HepG2 (cell line): ENCODE data around the gene SLA2. TPM values are rescaled to one million over a fixed set of nuclear protein-coding genes. Genes with fewer than 3 reads are reported as not detected.

ENCODE experiments used
- ATF7-NPFF ChIP-seq: sonication (generic); formaldehyde crosslinking; IDR thresholded peaks from 2 replicates; pipeline ENCODE4 v1.8.1; 2023; ENCODE audit warnings: mild to moderate bottlenecking, low read depth, missing genetic modification reagents, moderate library complexity
- CAMTA2 ChIP-seq: sonication (generic); formaldehyde crosslinking; IDR thresholded peaks from 2 replicates; pipeline ENCODE4 v1.4.0; 2020; ENCODE audit warnings: mild to moderate bottlenecking, missing genetic modification reagents, borderline replicate concordance
- ETV5 ChIP-seq: IDR thresholded peaks from 2 replicates; pipeline ENCODE4 v1.6.1; 2018; ENCODE audit warnings: missing biosample characterization, missing genetic modification reagents, inconsistent platforms, borderline replicate concordance
- FOXA3 ChIP-seq: IDR thresholded peaks from 2 replicates; pipeline ENCODE4 v1.6.1; 2016; ENCODE audit warnings: missing genetic modification reagents, missing compliant biosample characterization
- GRHL1 ChIP-seq: sonication (generic); formaldehyde crosslinking; conservative IDR thresholded peaks from 2 replicates; pipeline ENCODE4 v1.8.0; 2022; ENCODE audit warnings: missing genetic modification reagents
- MEF2D ChIP-seq: sonication (generic); formaldehyde crosslinking; IDR thresholded peaks from 2 replicates; pipeline ENCODE4 v1.5.1; 2020; ENCODE audit warnings: mild to moderate bottlenecking, missing genetic modification reagents
- NR2F6 ChIP-seq, 2 experiments: IDR thresholded peaks; 2 replicates each; pipeline ENCODE4 v1.6.1; 2016; ENCODE audit warnings: antibody characterized with exemption in 1 of 2, mild to moderate bottlenecking in 1 of 2
- RFXANK ChIP-seq: IDR thresholded peaks from 2 replicates; pipeline ENCODE4 v1.6.1; 2016
- SETDB1 ChIP-seq: sonication (generic); formaldehyde crosslinking; IDR thresholded peaks from 2 replicates; pipeline ENCODE4 v1.5.1; 2020; ENCODE audit warnings: missing genetic modification reagents, mild to moderate bottlenecking, borderline replicate concordance
- TBL1XR1 ChIP-seq: fragments of 150-350 bp; IDR thresholded peaks from 2 replicates; pipeline ENCODE4 v1.6.1; 2014; ENCODE audit warnings: borderline replicate concordance, low read length; ENCODE audit not compliant: partially characterized antibody
- ZNF136 ChIP-seq: sonication (generic); formaldehyde crosslinking; IDR thresholded peaks from 2 replicates; pipeline ENCODE4 v1.8.1; 2022; ENCODE audit warnings: low read depth, mild to moderate bottlenecking, moderate library complexity, missing genetic modification reagents
- ZNF501 ChIP-seq: sonication (generic); formaldehyde crosslinking; IDR thresholded peaks from 2 replicates; pipeline ENCODE4 v1.5.1; 2020; ENCODE audit warnings: mild to moderate bottlenecking, moderate library complexity, missing genetic modification reagents
- ZNF652 ChIP-seq: IDR thresholded peaks from 2 replicates; pipeline ENCODE4 v1.6.1; 2016; ENCODE audit warnings: low read depth, borderline replicate concordance
- ZSCAN22 ChIP-seq: sonication (generic); formaldehyde crosslinking; IDR thresholded peaks from 2 replicates; pipeline ENCODE4 v1.4.0; 2020; ENCODE audit warnings: mild to moderate bottlenecking, missing genetic modification reagents
- polyA plus RNA-seq, 8 experiments: library from polyadenylated mRNA; depleted of rRNA in 3 of 8; stranded (reverse) in 7 of 8; unstranded in 1 of 8; fragments of >200 nt; fragmentation: Illumina TruSeq in 4 of 8; extraction: Trizol in 4 of 8; gene quantifications; 2 replicates each; pipeline versions ENCODE4 v1.2.1 to v1.2.3, GENCODE V29; 2011 to 2016; ENCODE audit warnings: low read depth in 4 of 8, missing spikeins in 1 of 8, mixed read lengths in 1 of 8; ENCODE audit not compliant: insufficient read depth in 1 of 8
- total RNA-seq, 5 experiments: library from RNA; depleted of rRNA; stranded (reverse); fragments of >200 nt; fragmentation: Illumina TruSeq; extraction: Trizol; gene quantifications; 2 replicates each; pipeline ENCODE4 v1.2.3, GENCODE V29; 2016; ENCODE audit warnings: low read depth in 1 of 5
- TF ChIP-seq, protein P1 (sequence below): sonication (generic); formaldehyde crosslinking; IDR thresholded peaks from 2 replicates; pipeline ENCODE4 v1.9.0; 2021; ENCODE audit warnings: mild to moderate bottlenecking, missing genetic modification reagents
- TF ChIP-seq, protein P2 (sequence below): sonication (generic); formaldehyde crosslinking; IDR thresholded peaks from 2 replicates; pipeline ENCODE4 v1.5.1; 2020; ENCODE audit warnings: missing genetic modification reagents, mild to moderate bottlenecking, borderline replicate concordance
- TF ChIP-seq, protein P3 (sequence below), 2 experiments: fragments of 450-650 bp in 1 of 2; sonication (generic) in 1 of 2; formaldehyde crosslinking; IDR thresholded peaks; 2 replicates each; pipeline versions ENCODE4 v1.5.0 to v1.8.0; 2020 to 2022; ENCODE audit warnings: mild to moderate bottlenecking in 1 of 2, missing genetic modification reagents in 1 of 2

SLA2 gene
- total and polyA plus RNA-seq, 2 of the 13 experiments (the other 11 are each of a cell fraction or from before 2014, with no cell fraction given): 1.6 to 3.6 TPM

DNA sequence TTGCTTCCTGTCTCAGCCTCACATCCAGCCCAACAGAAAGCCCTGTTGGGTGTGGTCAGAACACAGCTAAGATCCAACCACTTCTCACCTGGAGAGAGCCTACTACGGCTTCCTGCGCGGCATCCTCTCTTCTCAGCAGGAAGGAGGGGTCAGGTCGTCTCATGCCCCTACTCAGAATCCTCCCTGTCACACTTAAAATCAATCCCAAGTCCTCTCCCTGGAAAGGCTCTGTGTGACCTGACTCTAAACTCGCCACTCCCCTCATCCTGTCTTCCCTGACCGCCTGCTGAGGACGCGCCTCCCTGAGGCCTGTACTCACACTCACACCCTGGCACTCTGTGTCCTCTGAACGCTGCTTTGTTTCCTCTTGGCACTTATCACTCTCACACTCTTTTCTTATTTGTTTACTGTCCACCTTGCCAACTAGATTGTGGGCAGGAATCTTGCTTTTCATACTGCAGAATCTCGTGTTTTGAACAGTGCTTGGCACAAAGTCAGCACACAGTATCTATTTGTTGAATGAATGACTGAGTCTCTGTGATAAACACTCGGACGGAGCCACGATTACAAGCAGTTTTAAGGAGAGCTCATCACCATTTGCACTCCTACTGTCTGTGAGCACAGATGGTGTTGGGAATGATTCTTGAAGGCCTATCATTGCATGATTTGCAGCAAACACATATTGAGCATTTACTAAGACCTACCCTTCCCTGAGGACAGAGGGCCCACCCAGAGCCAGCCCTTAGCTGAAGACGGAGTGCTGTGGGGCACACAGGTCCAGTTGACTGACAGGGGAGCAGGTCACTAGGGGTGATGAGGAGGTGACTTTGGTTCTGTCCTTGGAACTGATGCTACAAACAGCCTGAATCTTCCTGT is 21.7 kb downstream of the SLA2 start (continued):
- TF ChIP-seq, protein P1, sequence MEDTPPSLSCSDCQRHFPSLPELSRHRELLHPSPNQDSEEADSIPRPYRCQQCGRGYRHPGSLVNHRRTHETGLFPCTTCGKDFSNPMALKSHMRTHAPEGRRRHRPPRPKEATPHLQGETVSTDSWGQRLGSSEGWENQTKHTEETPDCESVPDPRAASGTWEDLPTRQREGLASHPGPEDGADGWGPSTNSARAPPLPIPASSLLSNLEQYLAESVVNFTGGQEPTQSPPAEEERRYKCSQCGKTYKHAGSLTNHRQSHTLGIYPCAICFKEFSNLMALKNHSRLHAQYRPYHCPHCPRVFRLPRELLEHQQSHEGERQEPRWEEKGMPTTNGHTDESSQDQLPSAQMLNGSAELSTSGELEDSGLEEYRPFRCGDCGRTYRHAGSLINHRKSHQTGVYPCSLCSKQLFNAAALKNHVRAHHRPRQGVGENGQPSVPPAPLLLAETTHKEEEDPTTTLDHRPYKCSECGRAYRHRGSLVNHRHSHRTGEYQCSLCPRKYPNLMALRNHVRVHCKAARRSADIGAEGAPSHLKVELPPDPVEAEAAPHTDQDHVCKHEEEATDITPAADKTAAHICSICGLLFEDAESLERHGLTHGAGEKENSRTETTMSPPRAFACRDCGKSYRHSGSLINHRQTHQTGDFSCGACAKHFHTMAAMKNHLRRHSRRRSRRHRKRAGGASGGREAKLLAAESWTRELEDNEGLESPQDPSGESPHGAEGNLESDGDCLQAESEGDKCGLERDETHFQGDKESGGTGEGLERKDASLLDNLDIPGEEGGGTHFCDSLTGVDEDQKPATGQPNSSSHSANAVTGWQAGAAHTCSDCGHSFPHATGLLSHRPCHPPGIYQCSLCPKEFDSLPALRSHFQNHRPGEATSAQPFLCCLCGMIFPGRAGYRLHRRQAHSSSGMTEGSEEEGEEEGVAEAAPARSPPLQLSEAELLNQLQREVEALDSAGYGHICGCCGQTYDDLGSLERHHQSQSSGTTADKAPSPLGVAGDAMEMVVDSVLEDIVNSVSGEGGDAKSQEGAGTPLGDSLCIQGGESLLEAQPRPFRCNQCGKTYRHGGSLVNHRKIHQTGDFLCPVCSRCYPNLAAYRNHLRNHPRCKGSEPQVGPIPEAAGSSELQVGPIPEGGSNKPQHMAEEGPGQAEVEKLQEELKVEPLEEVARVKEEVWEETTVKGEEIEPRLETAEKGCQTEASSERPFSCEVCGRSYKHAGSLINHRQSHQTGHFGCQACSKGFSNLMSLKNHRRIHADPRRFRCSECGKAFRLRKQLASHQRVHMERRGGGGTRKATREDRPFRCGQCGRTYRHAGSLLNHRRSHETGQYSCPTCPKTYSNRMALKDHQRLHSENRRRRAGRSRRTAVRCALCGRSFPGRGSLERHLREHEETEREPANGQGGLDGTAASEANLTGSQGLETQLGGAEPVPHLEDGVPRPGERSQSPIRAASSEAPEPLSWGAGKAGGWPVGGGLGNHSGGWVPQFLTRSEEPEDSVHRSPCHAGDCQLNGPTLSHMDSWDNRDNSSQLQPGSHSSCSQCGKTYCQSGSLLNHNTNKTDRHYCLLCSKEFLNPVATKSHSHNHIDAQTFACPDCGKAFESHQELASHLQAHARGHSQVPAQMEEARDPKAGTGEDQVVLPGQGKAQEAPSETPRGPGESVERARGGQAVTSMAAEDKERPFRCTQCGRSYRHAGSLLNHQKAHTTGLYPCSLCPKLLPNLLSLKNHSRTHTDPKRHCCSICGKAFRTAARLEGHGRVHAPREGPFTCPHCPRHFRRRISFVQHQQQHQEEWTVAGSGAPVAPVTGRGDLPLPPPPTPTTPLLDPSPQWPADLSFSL (CRISPR knock-in tag): no peak
- TF ChIP-seq GRHL1 (CRISPR knock-in tag): no peak
- TF ChIP-seq TBL1XR1: no peak
- TF ChIP-seq CAMTA2 (CRISPR knock-in tag): no peak
- no peak for TF ChIP-seq ZNF652 (CRISPR knock-in tag)
- TF ChIP-seq ATF7-NPFF: no peak
- 0 out of 2 replicates have a peak, but pooled peaks have one; percentile 42 for TF ChIP-seq RFXANK (CRISPR knock-in tag)
- TF ChIP-seq, protein P2, sequence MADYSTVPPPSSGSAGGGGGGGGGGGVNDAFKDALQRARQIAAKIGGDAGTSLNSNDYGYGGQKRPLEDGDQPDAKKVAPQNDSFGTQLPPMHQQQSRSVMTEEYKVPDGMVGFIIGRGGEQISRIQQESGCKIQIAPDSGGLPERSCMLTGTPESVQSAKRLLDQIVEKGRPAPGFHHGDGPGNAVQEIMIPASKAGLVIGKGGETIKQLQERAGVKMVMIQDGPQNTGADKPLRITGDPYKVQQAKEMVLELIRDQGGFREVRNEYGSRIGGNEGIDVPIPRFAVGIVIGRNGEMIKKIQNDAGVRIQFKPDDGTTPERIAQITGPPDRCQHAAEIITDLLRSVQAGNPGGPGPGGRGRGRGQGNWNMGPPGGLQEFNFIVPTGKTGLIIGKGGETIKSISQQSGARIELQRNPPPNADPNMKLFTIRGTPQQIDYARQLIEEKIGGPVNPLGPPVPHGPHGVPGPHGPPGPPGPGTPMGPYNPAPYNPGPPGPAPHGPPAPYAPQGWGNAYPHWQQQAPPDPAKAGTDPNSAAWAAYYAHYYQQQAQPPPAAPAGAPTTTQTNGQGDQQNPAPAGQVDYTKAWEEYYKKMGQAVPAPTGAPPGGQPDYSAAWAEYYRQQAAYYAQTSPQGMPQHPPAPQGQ: no peak
- TF ChIP-seq ZNF501 (CRISPR knock-in tag): peak; percentile 54
- TF ChIP-seq FOXA3 (CRISPR knock-in tag): no peak
- TF ChIP-seq SETDB1 (CRISPR knock-in tag): no peak
- TF ChIP-seq, protein P3, sequence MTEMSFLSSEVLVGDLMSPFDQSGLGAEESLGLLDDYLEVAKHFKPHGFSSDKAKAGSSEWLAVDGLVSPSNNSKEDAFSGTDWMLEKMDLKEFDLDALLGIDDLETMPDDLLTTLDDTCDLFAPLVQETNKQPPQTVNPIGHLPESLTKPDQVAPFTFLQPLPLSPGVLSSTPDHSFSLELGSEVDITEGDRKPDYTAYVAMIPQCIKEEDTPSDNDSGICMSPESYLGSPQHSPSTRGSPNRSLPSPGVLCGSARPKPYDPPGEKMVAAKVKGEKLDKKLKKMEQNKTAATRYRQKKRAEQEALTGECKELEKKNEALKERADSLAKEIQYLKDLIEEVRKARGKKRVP (CRISPR knock-in tag; IDR thresholded peaks at IDR 0.05): peak in 1 of 2 experiments; percentile 26; a peak in 1 of 4 replicates
- TF ChIP-seq NR2F6 (IDR thresholded peaks at IDR 0.05): no peak
- peak; percentile 51; the same call in 1 of the 2 replicates for TF ChIP-seq NR2F6 (CRISPR knock-in tag; IDR thresholded peaks at IDR 0.05)
- no peak; the same call in 1 of the 2 replicates for TF ChIP-seq ETV5 (CRISPR knock-in tag)
- 0 out of 2 replicates have a peak, but pooled peaks have one; percentile 55 for TF ChIP-seq ZNF136 (CRISPR knock-in tag)
- TF ChIP-seq MEF2D (CRISPR knock-in tag): no peak
- no peak for TF ChIP-seq ZSCAN22 (CRISPR knock-in tag)
